HepG2 (cell line): ENCODE data around the gene DERL2. TPM values are rescaled to one million over a fixed set of nuclear protein-coding genes. Genes with fewer than 3 reads are reported as not detected.

Experiments
- ATAC-seq: fragments of 200-7000 bp; cut with Tn5 transposase; 3 replicates; pipeline ENCODE4 v1.9.1; 2020; ENCODE audit warnings: mild to moderate bottlenecking, moderate library complexity
- BruUV-seq: library from RNA; stranded (reverse); fragments of 400-500 nt; replicated peaks from 2 replicates; lab custom pipeline; 2021; lab: Mats Ljungman, UMichigan
- CTCF ChIA-PET: fragments of 300-600 bp; formaldehyde crosslinking; extraction: SDS; loops from one replicate; lab custom pipeline; 2021; ENCODE audit warnings: low total read pairs, inconsistent platforms, low intra/inter-chr PET ratio; lab: Yijun Ruan, JAX
- POLR2A ChIA-PET: fragments of 350-600 bp; sonication (Branson Sonifier 250); formaldehyde crosslinking; loops from one replicate; lab custom pipeline; 2020; ENCODE audit warnings: antibody characterized with exemption, inconsistent platforms; lab: Yijun Ruan, JAX
- DNase-seq: peaks from one replicate; pipeline ENCODE4 v3.0.0-alpha.2; 2015; ENCODE audit warnings: low spot score
- FAIRE-seq: peaks from 3 replicates; lab custom pipeline; 2011; peaks lifted over from hg19 to GRCh38; lab: Jason Lieb, UNC
- H2AFZ ChIP-seq: one replicate; pipeline ENCODE4 v1.6.1; 2011; ENCODE audit warnings: low read length, inconsistent platforms
- H3K27ac ChIP-seq: fragments of 300-600 bp; 3 replicates; pipeline ENCODE4 v1.8.0; 2011; ENCODE audit warnings: mixed run types, mild to moderate bottlenecking, mixed read lengths, low read length, inconsistent platforms; ENCODE audit not compliant: insufficient read depth; ENCODE audit errors: extremely low read length
- H3K27me3 ChIP-seq, 2 experiments: fragments of 200-600 bp in 1 of 2; 2 replicates in 1 of 2; 3 replicates in 1 of 2; pipeline versions ENCODE4 v1.6.0 to v1.8.0; 2011; ENCODE audit warnings: low read length in 2 of 2, mild to moderate bottlenecking in 2 of 2, moderate library complexity in 2 of 2, inconsistent platforms in 1 of 2; ENCODE audit not compliant: insufficient read depth in 2 of 2, control insufficient read depth in 1 of 2
- H3K36me3 ChIP-seq, 2 experiments: fragments of 200-600 bp in 1 of 2; replicated peaks in 1 of 2; 2 replicates in 1 of 2; 3 replicates in 1 of 2; pipeline versions ENCODE4 v1.5.1 to v1.8.0; 2011; ENCODE audit warnings: low read length in 2 of 2, inconsistent platforms in 1 of 2; ENCODE audit not compliant: insufficient read depth in 2 of 2, control insufficient read depth in 1 of 2
- H3K4me1 ChIP-seq: 2 replicates; pipeline ENCODE4 v1.5.1; 2012; ENCODE audit warnings: low read length, inconsistent platforms; ENCODE audit not compliant: insufficient read depth
- H3K4me2 ChIP-seq: 2 replicates; pipeline ENCODE4 v1.6.0; 2011; ENCODE audit warnings: low read depth, low read length, inconsistent platforms
- H3K4me3 ChIP-seq, 3 experiments: fragments of 200-600 bp in 1 of 3; sonication (generic), shearing (Covaris generic) in 1 of 3; replicated peaks in 1 of 3; 2 replicates each; pipeline ENCODE4 v1.5.1; 2011 to 2016; ENCODE audit warnings: low read length in 3 of 3, inconsistent platforms in 2 of 3, low read depth in 2 of 3, mild to moderate bottlenecking in 2 of 3, control low read depth in 1 of 3, mixed read lengths in 1 of 3; ENCODE audit not compliant: insufficient read depth in 1 of 3
- H3K79me2 ChIP-seq: one replicate; pipeline ENCODE4 v1.6.1; 2011; ENCODE audit warnings: low read length, inconsistent platforms; ENCODE audit not compliant: insufficient read depth
- H3K9ac ChIP-seq: 2 replicates; pipeline ENCODE4 v1.6.0; 2011; ENCODE audit warnings: mild to moderate bottlenecking, low read depth, low read length, inconsistent platforms; ENCODE audit not compliant: insufficient read depth
- H3K9me3 ChIP-seq: 2 replicates; pipeline ENCODE4 v1.5.1; 2012; ENCODE audit warnings: mild to moderate bottlenecking, low read length
- H4K20me1 ChIP-seq: 2 replicates; pipeline ENCODE4 v1.6.0; 2011; ENCODE audit warnings: inconsistent platforms, mild to moderate bottlenecking, low read length, moderate library complexity; ENCODE audit not compliant: insufficient read depth
- ATAD3A ChIP-seq: sonication (generic); formaldehyde crosslinking; IDR thresholded peaks from 2 replicates; pipeline ENCODE4 v1.4.0; 2020; ENCODE audit warnings: missing genetic modification reagents
- BHLHE40 ChIP-seq: IDR thresholded peaks from 2 replicates; pipeline ENCODE4 v1.6.1; 2011; ENCODE audit warnings: low read length, improper control_type of control experiment
- HMG20A ChIP-seq: IDR thresholded peaks from 2 replicates; pipeline ENCODE4 v1.6.1; 2016; ENCODE audit warnings: borderline replicate concordance
- HMG20B ChIP-seq: conservative IDR thresholded peaks from 2 replicates; pipeline ENCODE4 v1.6.1; 2016; ENCODE audit warnings: missing genetic modification reagents, missing compliant biosample characterization
- HNRNPH1 ChIP-seq: fragments of 200-400 bp; formaldehyde crosslinking; optimal IDR thresholded peaks from 2 replicates; pipeline ENCODE3; 2017; ENCODE audit warnings: mild to moderate bottlenecking, low read depth, low read length
- IKZF1 ChIP-seq: fragments of 450-650 bp; IDR thresholded peaks from 2 replicates; pipeline ENCODE4 v1.7.1; 2016
- SRF ChIP-seq: IDR thresholded peaks from 2 replicates; pipeline ENCODE4 v1.6.1; 2011; ENCODE audit warnings: mild to moderate bottlenecking, low read depth, low read length, moderate library complexity
- STAT5B ChIP-seq: sonication (generic); formaldehyde crosslinking; IDR thresholded peaks from 2 replicates; pipeline ENCODE4 v1.4.0; 2020; ENCODE audit warnings: missing genetic modification reagents
- TAF1 ChIP-seq: sonication (generic); formaldehyde crosslinking; IDR thresholded peaks from 2 replicates; pipeline ENCODE4 v1.4.0; 2020; ENCODE audit warnings: missing genetic modification reagents
- XRCC5 ChIP-seq: fragments of 200-400 bp; formaldehyde crosslinking; optimal IDR thresholded peaks from 2 replicates; pipeline ENCODE3; 2017; ENCODE audit warnings: mild to moderate bottlenecking, low read length
- ZKSCAN5 ChIP-seq: sonication (generic); formaldehyde crosslinking; IDR thresholded peaks from 2 replicates; pipeline ENCODE4 v1.5.1; 2020; ENCODE audit warnings: mild to moderate bottlenecking, missing genetic modification reagents
- ZNF124 ChIP-seq: sonication (generic); formaldehyde crosslinking; IDR thresholded peaks from 2 replicates; pipeline ENCODE4 v1.4.0; 2020; ENCODE audit warnings: missing genetic modification reagents
- ZNF33B ChIP-seq: sonication (generic); formaldehyde crosslinking; IDR thresholded peaks from 2 replicates; pipeline ENCODE4 v1.5.1; 2020; ENCODE audit warnings: mild to moderate bottlenecking, missing genetic modification reagents
- ZNF354B ChIP-seq: sonication (generic); formaldehyde crosslinking; IDR thresholded peaks from 2 replicates; pipeline ENCODE4 v1.8.0; 2022; ENCODE audit warnings: mild to moderate bottlenecking, missing genetic modification reagents
- ZSCAN25 ChIP-seq: sonication (generic); formaldehyde crosslinking; IDR thresholded peaks from 2 replicates; pipeline ENCODE4 v1.8.0; 2022; ENCODE audit warnings: mild to moderate bottlenecking, missing genetic modification reagents
- WGBS: methylation state at CpG from one replicate; pipeline ENCODE4 v1.1.6; 2017; ENCODE audit warnings: low lambda C conversion rate; 5-methylcytosine and 5-hydroxymethylcytosine counted together
- in situ Hi-C: cut with HindIII; loops from 2 replicates; pipeline ENCODE4 v1.10.0; 2017; ENCODE audit warnings: low pct_unique_long_range_greater_than_20kb; ENCODE audit not compliant: extremely low pct_ligation_motif_present
- intact Hi-C: fragments of 100-400 bp; cut with micrococcal nuclease; formaldehyde crosslinking; loops from one replicate; pipeline ENCODE4 v1.10.0; 2022; ENCODE audit not compliant: unreplicated experiment
- polyA plus RNA-seq, 8 experiments: library from polyadenylated mRNA; depleted of rRNA in 3 of 8; stranded (reverse) in 7 of 8; unstranded in 1 of 8; fragments of >200 nt; fragmentation: Illumina TruSeq in 4 of 8; extraction: Trizol in 4 of 8; gene quantifications; 2 replicates each; pipeline versions ENCODE4 v1.2.1 to v1.2.3, GENCODE V29; 2011 to 2016; ENCODE audit warnings: low read depth in 4 of 8, missing spikeins in 1 of 8, mixed read lengths in 1 of 8; ENCODE audit not compliant: insufficient read depth in 1 of 8
- total RNA-seq, 5 experiments: library from RNA; depleted of rRNA; stranded (reverse); fragments of >200 nt; fragmentation: Illumina TruSeq; extraction: Trizol; gene quantifications; 2 replicates each; pipeline ENCODE4 v1.2.3, GENCODE V29; 2016; ENCODE audit warnings: low read depth in 1 of 5
- TF ChIP-seq, protein P1 (sequence below): sonication (generic); formaldehyde crosslinking; IDR thresholded peaks from 2 replicates; pipeline ENCODE4 v1.8.1; 2023; ENCODE audit warnings: missing genetic modification reagents, inconsistent platforms, borderline replicate concordance
- TF ChIP-seq, protein P2 (sequence below): IDR thresholded peaks from 2 replicates; pipeline ENCODE4 v1.6.1; 2018; ENCODE audit warnings: missing genetic modification reagents
- TF ChIP-seq, protein P3 (sequence below): sonication (generic); formaldehyde crosslinking; IDR thresholded peaks from 2 replicates; pipeline ENCODE4 v1.4.0; 2020; ENCODE audit warnings: missing genetic modification reagents, borderline replicate concordance
- TF ChIP-seq, protein P4 (sequence below): sonication (generic); formaldehyde crosslinking; IDR thresholded peaks from 2 replicates; pipeline ENCODE4 v1.9.0; 2021; ENCODE audit warnings: missing genetic modification reagents, borderline replicate concordance

The DERL2 gene
- total and polyA plus RNA-seq, 2 of the 13 experiments (the other 11 are each of a cell fraction or from before 2014, with no cell fraction given): 59.3 to 65.2 TPM

DNA sequence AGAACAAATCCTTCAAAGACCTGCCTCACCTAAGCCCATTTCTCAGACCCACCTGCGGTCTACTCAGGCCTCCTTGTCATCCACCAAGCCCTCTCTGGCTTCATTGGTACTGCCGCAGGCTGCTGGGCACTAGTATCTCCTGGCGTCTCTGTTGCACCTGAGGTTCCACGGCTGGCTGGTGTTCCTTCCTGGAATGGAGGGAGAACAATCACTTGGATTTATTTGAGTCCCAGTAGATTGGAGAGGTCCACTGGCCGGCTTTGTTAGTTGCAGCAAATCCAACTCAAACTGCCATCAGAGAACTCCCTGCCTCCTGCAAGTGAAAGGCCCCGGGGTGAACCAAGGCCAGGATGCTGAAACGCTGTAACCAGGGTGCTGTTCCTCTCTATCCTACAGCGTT, 15.7 kb upstream of the DERL2 start:
- no peak overlapping the region for H3K9ac ChIP-seq
- WGBS: 61% methylated on average over 7 of the region's 8 CpGs
- no peaks in the 10 kb centered on the region for H3K79me2 ChIP-seq
- H3K9me3 ChIP-seq: no peaks in the 10 kb centered on the region
- no peak overlapping the region for H2AFZ ChIP-seq
- POLR2A ChIA-PET: interaction anchor here (1.7 to 2.6 kb wide), 2 partner anchors 13 to 16 kb away, joined by 3 to 24 read pairs; partner anchors contain the start of genes DERL2 and MIS12
- FAIRE-seq: no peak
- no peaks in the 10 kb centered on the region for H3K36me3 ChIP-seq
- in situ Hi-C loops (no loop called here), intact Hi-C loops (no loop called here)
- peaks cover 0 to 17% of the 10 kb centered on the region in 2 experiments; a peak in 3 of 5 replicates for H3K27me3 ChIP-seq
- H3K4me1 ChIP-seq: peaks cover 7% of the 10 kb centered on the region
- H3K27ac ChIP-seq: no peak overlapping the region
- no peak for TF ChIP-seq HNRNPH1
- TF ChIP-seq BHLHE40: no peak
- TF ChIP-seq ZKSCAN5: no peak
- TF ChIP-seq ZNF124 (CRISPR knock-in tag): no peak
- no peak for TF ChIP-seq ZSCAN25 (CRISPR knock-in tag)
- TF ChIP-seq STAT5B (CRISPR knock-in tag): no peak
- TF ChIP-seq HMG20B (CRISPR knock-in tag): no peak
- no peak for TF ChIP-seq ZNF33B (CRISPR knock-in tag)
- TF ChIP-seq SRF: no peak
- TF ChIP-seq XRCC5: no peak
- TF ChIP-seq, protein P1, sequence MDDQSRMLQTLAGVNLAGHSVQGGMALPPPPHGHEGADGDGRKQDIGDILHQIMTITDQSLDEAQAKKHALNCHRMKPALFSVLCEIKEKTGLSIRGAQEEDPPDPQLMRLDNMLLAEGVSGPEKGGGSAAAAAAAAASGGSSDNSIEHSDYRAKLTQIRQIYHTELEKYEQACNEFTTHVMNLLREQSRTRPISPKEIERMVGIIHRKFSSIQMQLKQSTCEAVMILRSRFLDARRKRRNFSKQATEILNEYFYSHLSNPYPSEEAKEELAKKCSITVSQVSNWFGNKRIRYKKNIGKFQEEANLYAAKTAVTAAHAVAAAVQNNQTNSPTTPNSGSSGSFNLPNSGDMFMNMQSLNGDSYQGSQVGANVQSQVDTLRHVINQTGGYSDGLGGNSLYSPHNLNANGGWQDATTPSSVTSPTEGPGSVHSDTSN (CRISPR knock-in tag): no peak
- no peak for TF ChIP-seq HMG20A (CRISPR knock-in tag)
- no peak for TF ChIP-seq IKZF1
- no peak for TF ChIP-seq TAF1 (CRISPR knock-in tag)
- TF ChIP-seq, protein P2, sequence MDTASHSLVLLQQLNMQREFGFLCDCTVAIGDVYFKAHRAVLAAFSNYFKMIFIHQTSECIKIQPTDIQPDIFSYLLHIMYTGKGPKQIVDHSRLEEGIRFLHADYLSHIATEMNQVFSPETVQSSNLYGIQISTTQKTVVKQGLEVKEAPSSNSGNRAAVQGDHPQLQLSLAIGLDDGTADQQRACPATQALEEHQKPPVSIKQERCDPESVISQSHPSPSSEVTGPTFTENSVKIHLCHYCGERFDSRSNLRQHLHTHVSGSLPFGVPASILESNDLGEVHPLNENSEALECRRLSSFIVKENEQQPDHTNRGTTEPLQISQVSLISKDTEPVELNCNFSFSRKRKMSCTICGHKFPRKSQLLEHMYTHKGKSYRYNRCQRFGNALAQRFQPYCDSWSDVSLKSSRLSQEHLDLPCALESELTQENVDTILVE (CRISPR knock-in tag): no peak
- no peak for TF ChIP-seq ZNF354B (CRISPR knock-in tag)
- TF ChIP-seq, protein P3, sequence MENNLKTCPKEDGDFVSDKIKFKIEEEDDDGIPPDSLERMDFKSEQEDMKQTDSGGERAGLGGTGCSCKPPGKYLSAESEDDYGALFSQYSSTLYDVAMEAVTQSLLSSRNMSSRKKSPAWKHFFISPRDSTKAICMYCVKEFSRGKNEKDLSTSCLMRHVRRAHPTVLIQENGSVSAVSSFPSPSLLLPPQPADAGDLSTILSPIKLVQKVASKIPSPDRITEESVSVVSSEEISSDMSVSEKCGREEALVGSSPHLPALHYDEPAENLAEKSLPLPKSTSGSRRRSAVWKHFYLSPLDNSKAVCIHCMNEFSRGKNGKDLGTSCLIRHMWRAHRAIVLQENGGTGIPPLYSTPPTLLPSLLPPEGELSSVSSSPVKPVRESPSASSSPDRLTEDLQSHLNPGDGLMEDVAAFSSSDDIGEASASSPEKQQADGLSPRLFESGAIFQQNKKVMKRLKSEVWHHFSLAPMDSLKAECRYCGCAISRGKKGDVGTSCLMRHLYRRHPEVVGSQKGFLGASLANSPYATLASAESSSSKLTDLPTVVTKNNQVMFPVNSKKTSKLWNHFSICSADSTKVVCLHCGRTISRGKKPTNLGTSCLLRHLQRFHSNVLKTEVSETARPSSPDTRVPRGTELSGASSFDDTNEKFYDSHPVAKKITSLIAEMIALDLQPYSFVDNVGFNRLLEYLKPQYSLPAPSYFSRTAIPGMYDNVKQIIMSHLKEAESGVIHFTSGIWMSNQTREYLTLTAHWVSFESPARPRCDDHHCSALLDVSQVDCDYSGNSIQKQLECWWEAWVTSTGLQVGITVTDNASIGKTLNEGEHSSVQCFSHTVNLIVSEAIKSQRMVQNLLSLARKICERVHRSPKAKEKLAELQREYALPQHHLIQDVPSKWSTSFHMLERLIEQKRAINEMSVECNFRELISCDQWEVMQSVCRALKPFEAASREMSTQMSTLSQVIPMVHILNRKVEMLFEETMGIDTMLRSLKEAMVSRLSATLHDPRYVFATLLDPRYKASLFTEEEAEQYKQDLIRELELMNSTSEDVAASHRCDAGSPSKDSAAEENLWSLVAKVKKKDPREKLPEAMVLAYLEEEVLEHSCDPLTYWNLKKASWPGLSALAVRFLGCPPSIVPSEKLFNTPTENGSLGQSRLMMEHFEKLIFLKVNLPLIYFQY (CRISPR knock-in tag): no peak
- TF ChIP-seq, protein P4, sequence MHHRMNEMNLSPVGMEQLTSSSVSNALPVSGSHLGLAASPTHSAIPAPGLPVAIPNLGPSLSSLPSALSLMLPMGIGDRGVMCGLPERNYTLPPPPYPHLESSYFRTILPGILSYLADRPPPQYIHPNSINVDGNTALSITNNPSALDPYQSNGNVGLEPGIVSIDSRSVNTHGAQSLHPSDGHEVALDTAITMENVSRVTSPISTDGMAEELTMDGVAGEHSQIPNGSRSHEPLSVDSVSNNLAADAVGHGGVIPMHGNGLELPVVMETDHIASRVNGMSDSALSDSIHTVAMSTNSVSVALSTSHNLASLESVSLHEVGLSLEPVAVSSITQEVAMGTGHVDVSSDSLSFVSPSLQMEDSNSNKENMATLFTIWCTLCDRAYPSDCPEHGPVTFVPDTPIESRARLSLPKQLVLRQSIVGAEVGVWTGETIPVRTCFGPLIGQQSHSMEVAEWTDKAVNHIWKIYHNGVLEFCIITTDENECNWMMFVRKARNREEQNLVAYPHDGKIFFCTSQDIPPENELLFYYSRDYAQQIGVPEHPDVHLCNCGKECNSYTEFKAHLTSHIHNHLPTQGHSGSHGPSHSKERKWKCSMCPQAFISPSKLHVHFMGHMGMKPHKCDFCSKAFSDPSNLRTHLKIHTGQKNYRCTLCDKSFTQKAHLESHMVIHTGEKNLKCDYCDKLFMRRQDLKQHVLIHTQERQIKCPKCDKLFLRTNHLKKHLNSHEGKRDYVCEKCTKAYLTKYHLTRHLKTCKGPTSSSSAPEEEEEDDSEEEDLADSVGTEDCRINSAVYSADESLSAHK (CRISPR knock-in tag): no peak
- TF ChIP-seq ATAD3A (CRISPR knock-in tag): no peak
- no peak overlapping the region for H3K4me3 ChIP-seq
- BruUV-seq: no TSS peak
- H3K4me2 ChIP-seq: peak overlapping the region; percentile 75; the same call in 1 of the 2 replicates
- CTCF ChIA-PET: no interaction called here
- no peak for ATAC-seq
- DNase-seq: no peak
- H4K20me1 ChIP-seq: no peaks in the 10 kb centered on the region
